K562 (cell line): ENCODE data around the gene PPIL6. TPM values are rescaled to one million over a fixed set of nuclear protein-coding genes. Genes with fewer than 3 reads are reported as not detected.

Experiments
- ATAC-seq: fragments of 200-7000 bp; cut with Tn5 transposase; 3 replicates; pipeline ENCODE4 v1.9.1; 2020; ENCODE audit warnings: moderate library complexity
- BruUV-seq: library from RNA; stranded (reverse); fragments of 400-500 nt; replicated peaks from 2 replicates; lab custom pipeline; 2021; lab: Mats Ljungman, UMichigan
- CTCF ChIA-PET: fragments of 300-600 bp; formaldehyde crosslinking; extraction: SDS; loops from one replicate; lab custom pipeline; 2021; ENCODE audit warnings: low intra/inter-chr PET ratio; lab: Yijun Ruan, JAX
- POLR2A ChIA-PET: fragments of 300-600, 350-650 bp; sonication (Branson Sonifier 250); formaldehyde crosslinking; extraction: SDS; loops from one replicate; lab custom pipeline; 2021; ENCODE audit warnings: antibody characterized with exemption, inconsistent platforms; lab: Yijun Ruan, JAX
- DNase-seq, 4 experiments: peaks; one replicate each; pipeline versions ENCODE4 v3.0.0 to v3.0.0-alpha.2; 2011 to 2018; ENCODE audit warnings: low spot score in 3 of 4, mixed read lengths in 3 of 4; ENCODE audit errors: extremely low read depth in 1 of 4
- FAIRE-seq: peaks from 2 replicates; lab custom pipeline; 2011; peaks lifted over from hg19 to GRCh38; lab: Jason Lieb, UNC
- H2AFZ ChIP-seq: 2 replicates; pipeline ENCODE4 v1.6.0; 2011; ENCODE audit warnings: low read depth, low read length, control low read depth, inconsistent platforms
- H3K27ac ChIP-seq: fragments of 200-600 bp; 3 replicates; pipeline ENCODE4 v1.8.0; 2011; ENCODE audit warnings: low read depth, mild to moderate bottlenecking, control low read depth, inconsistent platforms, low read length, moderate library complexity, mixed read lengths; ENCODE audit errors: extremely low read depth
- H3K27me3 ChIP-seq, 2 experiments: fragments of 300-600 bp in 1 of 2; 2 replicates in 1 of 2; 3 replicates in 1 of 2; pipeline versions ENCODE4 v1.6.0 to v1.8.0; 2011; ENCODE audit warnings: inconsistent platforms in 2 of 2, low read length in 2 of 2, mild to moderate bottlenecking in 1 of 2, mixed read lengths in 1 of 2, moderate library complexity in 1 of 2; ENCODE audit not compliant: control insufficient read depth in 2 of 2, insufficient read depth in 2 of 2
- H3K36me3 ChIP-seq: fragments of 300-600 bp; 3 replicates; pipeline ENCODE4 v1.8.0; 2011; ENCODE audit warnings: mild to moderate bottlenecking, low read length, inconsistent platforms; ENCODE audit not compliant: control insufficient read depth, insufficient read depth
- H3K4me1 ChIP-seq, 2 experiments: fragments of 200-600 bp in 1 of 2; replicated peaks in 1 of 2; 2 replicates in 1 of 2; 3 replicates in 1 of 2; pipeline versions ENCODE4 v1.5.1 to v1.8.0; 2011; ENCODE audit warnings: inconsistent platforms in 2 of 2, low read length in 2 of 2, mild to moderate bottlenecking in 1 of 2, mixed read lengths in 1 of 2, moderate library complexity in 1 of 2; ENCODE audit not compliant: control insufficient read depth in 2 of 2, insufficient read depth in 2 of 2
- H3K4me2 ChIP-seq: 2 replicates; pipeline ENCODE4 v1.6.1; 2011; ENCODE audit warnings: low read length, control low read depth, inconsistent platforms, mixed read lengths; ENCODE audit not compliant: insufficient read depth
- H3K4me3 ChIP-seq: fragments of 200-600 bp; sonication (generic), shearing (Covaris generic); 2 replicates; pipeline ENCODE4 v1.5.1; 2016; ENCODE audit warnings: control low read depth, inconsistent platforms
- H3K79me2 ChIP-seq: fragments of 200-600 bp; 3 replicates; pipeline ENCODE4 v1.8.0; 2011; ENCODE audit warnings: low read length, inconsistent platforms; ENCODE audit not compliant: control insufficient read depth, insufficient read depth
- H3K9ac ChIP-seq, 2 experiments: 2 replicates each; pipeline versions ENCODE4 v1.6.0 to v1.6.1; 2011; ENCODE audit warnings: low read depth in 2 of 2, low read length in 2 of 2, control low read depth in 1 of 2, inconsistent platforms in 1 of 2, mild to moderate bottlenecking in 1 of 2, mixed read lengths in 1 of 2; ENCODE audit not compliant: insufficient read depth in 1 of 2
- H3K9me1 ChIP-seq: one replicate; pipeline ENCODE4 v1.6.0; 2011; ENCODE audit warnings: inconsistent platforms, mild to moderate bottlenecking, low read length, moderate library complexity; ENCODE audit not compliant: control insufficient read depth, insufficient read depth
- H3K9me3 ChIP-seq: replicated peaks from 2 replicates; pipeline ENCODE4 v1.5.1; 2011; ENCODE audit warnings: low read depth, low read length, inconsistent platforms; ENCODE audit not compliant: control insufficient read depth, insufficient read depth
- H4K20me1 ChIP-seq: replicated peaks from 2 replicates; pipeline ENCODE4 v1.6.1; 2011; ENCODE audit warnings: low read length, inconsistent platforms, mixed read lengths; ENCODE audit not compliant: control insufficient read depth, insufficient read depth
- CXXC5 ChIP-seq: fragments of 250-450 bp; sonication (Bioruptor Pico); IDR thresholded peaks from 2 replicates; pipeline ENCODE4 v1.8.0; 2022; ENCODE audit warnings: inconsistent platforms, mild to moderate bottlenecking, moderate library complexity
- PCBP1 ChIP-seq: fragments of 200-400 bp; formaldehyde crosslinking; IDR thresholded peaks from 2 replicates; pipeline ENCODE4 v1.6.1; 2018; ENCODE audit warnings: mild to moderate bottlenecking, low read depth, low read length; ENCODE audit not compliant: poor library complexity, severe bottlenecking
- SPI1 ChIP-seq: IDR thresholded peaks from 2 replicates; pipeline ENCODE4 v1.6.1; 2011; ENCODE audit warnings: low read depth, low read length, control low read depth, borderline replicate concordance
- ZC3H4 ChIP-seq: sonication (generic); formaldehyde crosslinking; IDR thresholded peaks from 2 replicates; pipeline ENCODE4 v1.9.0; 2021; ENCODE audit warnings: missing genetic modification reagents, borderline replicate concordance
- ZKSCAN3 ChIP-seq: fragments of 250-450 bp; sonication (Bioruptor Pico); IDR thresholded peaks from 2 replicates; pipeline ENCODE4 v1.4.0; 2020
- ZNF780A ChIP-seq: fragments of 250-450 bp; sonication (Bioruptor Pico); IDR thresholded peaks from 2 replicates; pipeline ENCODE4 v1.5.0; 2021; ENCODE audit warnings: mild to moderate bottlenecking
- WGBS: fragments of 100-300 bp; shearing (Covaris generic); methylation state at CpG from one replicate; pipeline ENCODE4 v1.1.6; 2016; ENCODE audit warnings: low coverage, mixed read lengths; ENCODE audit not compliant: insufficient coverage; ENCODE audit errors: missing lambda C conversion rate; 5-methylcytosine and 5-hydroxymethylcytosine counted together
- in situ Hi-C: fragments of 300-500 bp; cut with MboI; formaldehyde crosslinking; loops from 4 replicates; pipeline ENCODE4 v1.15.0; 2018; ENCODE audit warnings: inconsistent platforms, mixed read lengths
- intact Hi-C: fragments of 100-400 bp; cut with micrococcal nuclease; formaldehyde crosslinking; loops from 2 replicates; pipeline ENCODE4 v1.14.2; 2022
- polyA plus RNA-seq, 8 experiments: library from polyadenylated mRNA; depleted of rRNA in 4 of 8; stranded (reverse) in 5 of 8; unstranded in 3 of 8; fragments of >200 nt; fragmentation: Nextera tagmentation in 2 of 8; fragmentation: Illumina TruSeq in 1 of 8; extraction: Ambion mirVana in 2 of 8; extraction: Trizol in 1 of 8; gene quantifications; 2 replicates each; pipeline versions ENCODE4 v1.2.1 to v1.2.3, GENCODE V29; 2011 to 2014; ENCODE audit warnings: inconsistent platforms in 1 of 8, missing spikeins in 1 of 8
- total RNA-seq, 7 experiments: library from RNA; depleted of rRNA in 6 of 7; stranded (reverse); fragments of >200 nt in 6 of 7; fragmentation: Illumina TruSeq in 2 of 7; extraction: Trizol in 2 of 7; gene quantifications; 2 replicates each; pipeline versions ENCODE4 v1.2.1 to v1.2.3, GENCODE V29; 2011 to 2021; ENCODE audit warnings: low replicate concordance in 1 of 7
- TF ChIP-seq, protein P1 (sequence below): fragments of 450-650 bp; IDR thresholded peaks from one replicate; pipeline ENCODE4 v1.6.1; 2018; ENCODE audit warnings: mild to moderate bottlenecking, moderate library complexity; ENCODE audit not compliant: partially characterized antibody
- TF ChIP-seq, protein P2 (sequence below): IDR thresholded peaks from 2 replicates; pipeline ENCODE4 v1.6.1; 2011; ENCODE audit not compliant: insufficient read length; ENCODE audit errors: extremely low read depth

The PPIL6 gene
- total and polyA plus RNA-seq, 9 of the 15 experiments (the other 6 are each of a cell fraction or from before 2014, with no cell fraction given), result 0.03 to 0.98 (median 0.41) TPM; not detected in 1

DNA sequence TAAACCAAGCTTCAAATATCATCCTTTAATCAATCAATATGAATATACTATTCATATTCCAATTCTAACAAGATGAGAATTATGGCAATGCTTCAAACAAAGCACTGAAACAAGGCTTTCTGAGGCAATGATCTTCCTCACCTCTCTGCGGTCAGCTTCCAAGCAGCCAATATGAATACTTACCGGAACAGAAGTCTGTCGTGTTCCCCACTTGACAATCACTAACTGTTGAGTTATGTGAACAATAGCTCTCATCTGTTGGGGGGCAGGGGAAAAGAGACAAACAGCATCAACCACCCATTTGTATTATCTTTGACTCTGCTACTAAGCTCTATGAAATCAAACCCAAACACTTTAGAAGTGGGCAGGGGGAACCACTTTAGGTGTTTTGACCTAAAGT, 62.7 kb downstream of the PPIL6 start:
- TF ChIP-seq, protein P1, sequence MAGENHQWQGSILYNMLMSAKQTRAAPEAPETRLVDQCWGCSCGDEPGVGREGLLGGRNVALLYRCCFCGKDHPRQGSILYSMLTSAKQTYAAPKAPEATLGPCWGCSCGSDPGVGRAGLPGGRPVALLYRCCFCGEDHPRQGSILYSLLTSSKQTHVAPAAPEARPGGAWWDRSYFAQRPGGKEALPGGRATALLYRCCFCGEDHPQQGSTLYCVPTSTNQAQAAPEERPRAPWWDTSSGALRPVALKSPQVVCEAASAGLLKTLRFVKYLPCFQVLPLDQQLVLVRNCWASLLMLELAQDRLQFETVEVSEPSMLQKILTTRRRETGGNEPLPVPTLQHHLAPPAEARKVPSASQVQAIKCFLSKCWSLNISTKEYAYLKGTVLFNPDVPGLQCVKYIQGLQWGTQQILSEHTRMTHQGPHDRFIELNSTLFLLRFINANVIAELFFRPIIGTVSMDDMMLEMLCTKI, result no peak
- TF ChIP-seq ZKSCAN3 (CRISPR knock-in tag), result no peak
- no peak for TF ChIP-seq SPI1
- TF ChIP-seq, protein P2, sequence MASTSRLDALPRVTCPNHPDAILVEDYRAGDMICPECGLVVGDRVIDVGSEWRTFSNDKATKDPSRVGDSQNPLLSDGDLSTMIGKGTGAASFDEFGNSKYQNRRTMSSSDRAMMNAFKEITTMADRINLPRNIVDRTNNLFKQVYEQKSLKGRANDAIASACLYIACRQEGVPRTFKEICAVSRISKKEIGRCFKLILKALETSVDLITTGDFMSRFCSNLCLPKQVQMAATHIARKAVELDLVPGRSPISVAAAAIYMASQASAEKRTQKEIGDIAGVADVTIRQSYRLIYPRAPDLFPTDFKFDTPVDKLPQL, result no peak
- TF ChIP-seq ZC3H4, result no peak
- no peak for TF ChIP-seq PCBP1
- TF ChIP-seq ZNF780A (CRISPR knock-in tag), result no peak
- TF ChIP-seq CXXC5 (CRISPR knock-in tag), result no peak
- Histone ChIP-seq H4K20me1 (peaks cover 19% of the 10 kb centered on the region; the same call in 1 of the 2 replicates), H2AFZ (no peak overlapping the region), H3K9me3 (no peaks in the 10 kb centered on the region), H3K27me3 (no peaks in the 10 kb centered on the region), H3K36me3 (peaks cover 85% of the 10 kb centered on the region), H3K4me1 (peaks cover 4 to 18% of the 10 kb centered on the region in 2 experiments; a peak in 3 of 5 replicates), H3K9ac (no peak overlapping the region), H3K9me1 (no peaks in the 10 kb centered on the region), H3K4me2 (no peak overlapping the region), H3K79me2 (peaks cover 94% of the 10 kb centered on the region), H3K4me3 (no peak overlapping the region), H3K27ac (no peak overlapping the region; the same call in 2 of the 3 replicates)
- DNase-seq (no peak), FAIRE-seq (no peak), ATAC-seq (no peak)
- 91% methylated on average over 3 of the region's 3 CpGs for WGBS
- intact Hi-C loops, result no loop called here
- CTCF ChIA-PET, result interaction anchor here (0.6 kb wide), 1 partner anchor 25 kb away, joined by 3 read pairs; no protein-coding TSS in a partner anchor
- BruUV-seq, result no TSS peak
- POLR2A ChIA-PET, result interaction anchor here (0.7 to 2.3 kb wide), 5 partner anchors 15 to 100 kb away, joined by 3 to 9 read pairs (median 4); no protein-coding TSS in a partner anchor
- in situ Hi-C loops, result no loop called here
